Measurements from ENCODE around the gene JMY.

Gene JMY

DNA sequence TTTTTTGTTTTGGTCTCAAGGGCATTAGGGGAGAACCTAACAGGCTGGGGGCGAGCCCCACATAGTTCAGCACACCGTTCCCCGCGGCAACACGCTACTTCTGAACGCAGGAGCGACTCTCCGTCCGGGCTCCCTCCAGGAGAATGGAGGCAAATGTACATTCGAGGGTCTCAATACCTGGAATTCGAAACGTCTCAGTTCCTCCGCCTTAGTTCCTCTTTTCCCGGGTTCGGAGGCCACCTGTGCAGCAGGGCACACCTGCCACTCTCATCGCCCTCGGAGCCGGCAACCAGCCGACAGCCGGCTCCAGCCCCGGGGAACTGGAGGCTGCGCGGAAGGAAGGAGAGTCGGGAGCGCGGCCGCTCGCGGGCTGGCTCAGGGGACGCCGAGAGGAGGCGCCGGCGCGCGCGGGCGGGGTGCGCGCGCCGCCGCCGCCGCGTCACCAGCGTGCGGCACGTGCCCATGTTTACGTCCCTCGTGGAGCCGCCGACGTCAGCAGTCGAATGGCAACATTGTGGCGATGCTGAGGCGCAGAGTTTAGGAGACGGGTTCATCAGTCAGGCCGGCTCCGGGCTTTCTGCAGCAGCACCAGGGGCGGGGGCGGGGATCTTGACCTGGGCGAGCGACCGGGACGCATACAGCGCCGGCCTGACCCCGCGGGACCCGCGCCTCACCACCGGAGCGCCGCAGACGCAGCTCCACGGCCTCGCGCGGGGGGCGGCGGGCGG lies at the start of gene JMY:
Gene JMY (plus strand): TSS at position 498 of the 728 bp plus-strand sequence. CDS start 520 bp downstream, outside the sequence.
- DNase-seq (ENCODE audit: low read depth in 2 of 2), result peak; percentile 77 to 82

DNA sequence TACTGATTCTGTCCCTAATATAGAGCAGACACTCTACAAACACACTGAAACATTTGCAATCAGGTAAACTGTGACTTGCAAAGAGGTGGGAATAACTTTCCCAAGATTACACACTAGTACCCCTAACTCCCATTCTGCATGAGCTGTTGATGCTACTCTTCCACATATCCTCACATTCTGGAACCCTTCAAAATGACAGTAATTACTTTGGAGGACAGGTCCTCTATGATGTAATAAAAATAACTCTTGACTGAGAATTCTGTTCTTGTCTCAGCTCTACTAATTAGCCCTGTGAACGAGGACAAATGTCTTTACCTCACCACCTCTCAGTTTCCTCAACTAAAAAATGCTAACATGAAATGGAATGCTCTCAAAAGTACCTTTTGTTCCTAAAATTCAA lies 49.5 kb upstream of the JMY start:
- no peak for DNase-seq (ENCODE audit: low read depth in 2 of 2)

GRCh38 chr5:79189439-79190234 lies 46.3 kb upstream of the JMY start:
- DNase-seq (ENCODE audit: low read depth in 2 of 2), result no peak

GRCh38 chr5:79190235-79190529 lies 45.7 kb upstream of the JMY start:
- DNase-seq (ENCODE audit: low read depth in 2 of 2), result no peak

DNA sequence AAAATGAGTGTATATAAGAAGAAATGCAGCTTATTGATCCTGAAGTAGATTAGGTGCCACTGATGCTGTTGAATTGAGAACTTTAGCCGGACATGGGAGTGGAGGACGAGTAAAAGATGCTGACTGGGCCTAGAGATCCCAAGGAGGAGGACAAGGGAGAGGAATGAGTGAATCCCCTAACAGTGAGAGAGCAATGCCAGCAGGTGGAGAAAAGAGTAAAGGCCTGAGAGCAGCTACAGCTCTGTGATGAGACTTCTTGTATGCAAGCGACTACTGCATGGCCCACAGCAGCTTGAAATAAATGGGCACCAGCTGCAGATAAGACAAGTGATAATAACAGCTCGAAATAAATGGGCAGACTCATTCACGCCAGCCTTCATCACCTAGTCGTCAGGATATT lies 44.5 kb upstream of the JMY start:
- DNase-seq (ENCODE audit: low read depth in 2 of 2), result no peak

DNA sequence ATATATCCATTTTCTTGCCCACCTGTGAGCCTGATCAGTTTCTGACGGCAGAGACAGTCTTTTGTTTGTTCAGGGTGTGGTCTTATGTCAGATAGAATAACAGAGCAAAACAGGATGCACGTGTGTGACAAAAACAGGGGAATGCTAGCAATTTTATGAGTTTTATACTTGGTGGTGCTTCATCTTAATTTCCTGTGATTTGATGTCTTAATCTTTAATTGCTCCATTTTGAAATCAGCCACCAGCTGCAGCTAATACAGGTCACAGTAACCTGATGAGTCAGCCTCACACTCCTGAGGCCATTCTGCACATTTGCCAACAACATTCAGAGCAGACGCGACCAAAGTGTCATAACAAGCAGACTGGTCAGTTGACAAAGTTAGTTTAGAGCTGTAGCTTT lies 42.3 kb upstream of the JMY start:
- DNase-seq (ENCODE audit: low read depth in 2 of 2), result no peak

- no peak for DNase-seq (ENCODE audit: low read depth in 2 of 2)
These were observed 35.3 kb upstream of the JMY start for GRCh38 chr5:79200573-79201183.

DNA sequence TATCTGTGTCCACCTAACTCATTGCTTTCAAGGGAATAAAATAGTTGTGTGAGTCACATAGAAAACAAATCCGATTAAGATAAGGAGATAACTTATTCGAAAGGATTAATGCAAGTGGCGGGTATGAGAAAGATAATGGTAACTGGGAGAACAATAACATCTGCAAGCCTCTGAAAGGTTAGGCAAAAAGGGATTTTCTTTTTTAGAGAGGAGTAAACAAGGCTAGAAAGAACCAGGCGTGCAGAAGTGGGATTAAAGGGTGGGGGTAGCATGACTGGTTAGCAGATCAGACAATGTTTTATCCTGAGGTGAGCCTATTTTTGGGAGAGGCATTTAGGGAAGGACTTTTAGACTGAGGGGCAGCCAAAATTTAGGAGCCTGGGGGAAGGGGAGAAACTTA lies 34.7 kb upstream of the JMY start:
- DNase-seq (ENCODE audit: low read depth in 2 of 2), result no peak

DNA sequence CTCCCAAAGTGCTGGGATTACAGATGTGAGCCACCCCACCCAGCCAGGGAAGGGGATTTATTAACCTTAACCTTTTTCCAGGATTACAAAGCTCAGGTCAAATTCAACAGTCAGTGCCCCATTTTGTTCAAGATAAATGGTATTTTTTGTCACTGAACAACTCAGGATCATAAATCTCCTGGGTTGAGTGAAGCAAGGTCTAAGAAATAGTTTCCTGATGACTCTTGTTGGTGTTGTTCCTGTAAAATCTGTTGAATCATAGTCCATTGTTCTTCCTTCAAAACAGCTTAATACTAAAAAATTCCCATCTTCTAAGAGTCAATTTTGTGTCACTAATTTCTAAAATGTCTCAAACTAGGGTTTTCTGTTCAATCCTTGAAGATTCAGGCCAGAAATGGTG lies 33.9 kb upstream of the JMY start:
- no peak for DNase-seq (ENCODE audit: low read depth in 2 of 2)

- no peak for DNase-seq (ENCODE audit: low read depth in 2 of 2)
These were observed 30.0 kb upstream of the JMY start for GRCh38 chr5:79205965-79206364.

GRCh38 chr5:79206541-79206940 lies 29.4 kb upstream of the JMY start:
- DNase-seq (ENCODE audit: low read depth in 2 of 2), result no peak

- no peak for DNase-seq (ENCODE audit: low read depth in 2 of 2)
These were observed 26.4 kb upstream of the JMY start for GRCh38 chr5:79209505-79209904.

DNA sequence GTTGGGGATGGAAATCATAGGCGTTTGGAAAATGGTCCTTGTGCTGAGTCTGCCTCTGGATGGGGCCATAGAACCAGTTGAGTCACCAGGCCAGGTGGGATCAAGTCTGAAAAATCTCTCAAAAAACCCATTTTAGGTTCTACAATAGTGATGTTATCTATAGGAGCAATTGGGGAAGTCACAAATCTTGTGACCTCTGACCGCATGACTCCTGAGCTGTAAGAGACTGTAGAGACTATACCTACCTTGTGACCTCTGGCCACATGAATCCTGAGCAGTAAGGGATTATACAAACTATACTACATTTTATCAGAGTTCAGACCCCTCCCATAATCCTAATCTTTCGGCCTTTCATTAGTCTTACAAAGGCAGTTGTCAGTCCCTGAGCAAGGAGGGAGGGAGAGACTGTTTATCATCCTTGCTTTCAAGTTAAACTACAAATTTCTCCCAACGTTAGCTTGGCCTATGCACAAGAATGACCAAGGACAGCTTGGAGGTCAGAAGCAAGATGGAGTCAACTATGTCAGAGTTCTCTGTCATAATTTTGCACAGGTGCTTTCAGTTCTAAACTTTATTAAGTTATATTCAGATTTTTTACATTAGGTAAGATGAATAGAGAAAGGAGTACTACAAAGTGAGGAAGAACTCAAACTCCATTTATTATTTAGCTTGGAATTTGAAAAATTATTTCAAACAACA lies 11.5 kb upstream of the JMY start:
- DNase-seq (ENCODE audit: low read depth in 2 of 2), result no peak

DNA sequence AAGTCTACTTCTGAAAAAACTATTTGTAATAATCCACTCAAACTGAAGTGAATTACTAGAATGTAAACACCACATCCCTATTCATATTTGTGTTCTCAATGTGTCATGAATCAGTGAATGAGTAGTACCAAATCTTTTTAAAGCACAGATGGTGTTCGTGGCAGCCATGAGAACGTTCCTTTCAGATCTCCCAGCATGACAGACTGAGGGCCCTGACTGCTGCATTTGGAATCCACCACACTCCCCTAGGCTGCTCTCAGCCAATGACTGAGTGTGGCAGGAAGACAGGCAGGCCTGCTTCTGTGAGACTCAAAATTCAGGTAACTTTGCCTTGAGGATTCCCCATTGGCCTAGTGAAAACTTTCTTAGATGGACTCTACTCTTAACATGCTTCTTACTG lies 10.9 kb upstream of the JMY start:
- peak in 1 of 2 donors; percentile 1 for DNase-seq (ENCODE audit: low read depth in 2 of 2)

DNA sequence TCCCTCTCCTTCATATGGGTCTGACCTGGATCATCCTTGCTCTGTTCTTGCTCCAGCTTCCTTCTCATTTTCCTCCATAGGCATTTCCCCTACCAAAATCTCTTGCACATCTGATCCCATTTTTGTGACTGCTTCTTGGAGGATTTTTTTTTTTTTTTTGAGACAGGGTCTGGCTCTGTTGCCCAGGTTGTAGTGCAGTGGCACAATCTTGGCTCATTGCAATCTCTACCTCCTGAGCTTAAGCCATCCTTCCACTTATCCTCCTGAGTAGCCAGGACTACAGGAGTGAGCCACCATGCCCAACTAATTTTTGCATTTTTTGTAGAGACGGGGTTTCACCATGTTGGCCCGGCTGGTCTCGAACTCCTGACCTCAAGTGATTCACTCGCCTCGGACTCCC lies 10.5 kb upstream of the JMY start:
- no peak for DNase-seq (ENCODE audit: low read depth in 2 of 2)

- no peak for DNase-seq (ENCODE audit: low read depth in 2 of 2)
These were observed 8.4 kb upstream of the JMY start for GRCh38 chr5:79227484-79228025.

DNA sequence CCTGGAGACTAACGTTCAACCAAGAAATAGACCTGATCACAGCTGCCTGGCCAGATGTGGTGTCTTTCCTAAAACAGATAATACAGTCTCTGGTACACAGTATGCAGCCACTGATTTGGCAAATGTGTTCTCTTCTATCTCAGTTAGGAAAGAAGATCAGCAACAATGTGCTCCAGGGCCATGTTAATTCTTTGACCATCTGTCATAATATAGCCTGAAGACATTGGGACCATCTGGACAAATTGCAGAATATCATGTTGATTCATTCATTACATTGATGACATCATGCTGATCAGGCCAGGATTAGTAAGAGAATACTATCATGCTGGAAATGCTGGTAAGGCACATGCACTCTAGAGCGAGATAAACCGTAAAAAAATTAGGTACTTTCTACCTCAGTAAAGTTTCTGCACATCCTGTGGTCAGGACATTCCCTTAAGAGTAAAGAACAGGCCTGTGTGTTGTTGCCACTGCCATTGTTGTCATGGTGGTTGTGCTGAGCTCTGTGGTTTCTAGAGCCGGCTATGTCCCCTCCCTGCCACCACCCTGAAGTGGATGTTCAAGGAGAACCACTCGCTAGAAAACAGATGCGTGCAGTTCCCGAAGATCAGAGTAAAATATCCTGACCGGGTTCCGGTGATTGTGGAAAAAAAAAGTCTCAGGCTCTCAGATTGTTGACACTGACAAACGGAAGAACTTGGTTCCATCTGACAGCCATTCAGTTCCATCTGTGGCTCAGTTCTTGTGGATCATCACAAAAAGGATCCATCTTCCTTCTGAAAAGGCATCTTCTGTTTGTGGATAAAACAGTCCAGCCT lies 6.4 kb upstream of the JMY start:
- peak in 1 of 2 donors; percentile 3 for DNase-seq (ENCODE audit: low read depth in 2 of 2)

- no peak for DNase-seq (ENCODE audit: low read depth in 2 of 2)
These were observed 684 bp upstream of the JMY start for GRCh38 chr5:79235261-79235633.

GRCh38 chr5:79236362-79236969 lies 535 bp downstream of the JMY start:
- DNase-seq (ENCODE audit: low read depth in 2 of 2), result peak; percentile 5 to 17

GRCh38 chr5:79236970-79237739 lies 1.2 kb downstream of the JMY start:
- peak; percentile 15 to 18 for DNase-seq (ENCODE audit: low read depth in 2 of 2)

All from stimulated activated CD8-positive, alpha-beta memory T cell treated with anti-CD3 and anti-CD28 coated beads, Interleukin-15, amount 100 ng/mL, for 48 hours (primary cell).